Panc1 (cell line): Measurements from ENCODE around the gene TAF6. TPM values are rescaled to one million over a fixed set of nuclear protein-coding genes. Genes with fewer than 3 reads are reported as not detected.
A peak's percentile ranks its signal among the peaks of the same experiment; 100 is the strongest.

Experiments used
- ATAC-seq: fragments of 200-7000 bp; cut with Tn5 transposase; 2 replicates; pipeline ENCODE4 v1.9.1; 2020; ENCODE audit warnings: mild to moderate bottlenecking, moderate library complexity
- BruUV-seq: library from RNA; stranded (reverse); fragments of 400-500 nt; replicated peaks from 2 replicates; lab custom pipeline; 2021; lab: Mats Ljungman, UMichigan
- CTCF ChIA-PET: fragments of 300-600 bp; sonication (Branson Sonifier 250); formaldehyde crosslinking; loops from one replicate; lab custom pipeline; 2022; ENCODE audit warnings: antibody characterized with exemption; lab: Charles Lee
- POLR2A ChIA-PET: fragments of 300-600 bp; sonication (Branson Sonifier 250); formaldehyde crosslinking; loops from one replicate; lab custom pipeline; 2022; ENCODE audit warnings: antibody characterized with exemption; lab: Charles Lee
- DNase-seq: peaks from one replicate; pipeline ENCODE4 v3.0.0-alpha.2; 2010; ENCODE audit warnings: low read depth, low spot score
- H3K27ac ChIP-seq: 2 replicates; pipeline ENCODE4 v1.5.1; 2011; ENCODE audit warnings: mild to moderate bottlenecking, low read length, inconsistent platforms
- H3K27me3 ChIP-seq: fragments of 200-500 bp; sonication (Bioruptor generic); 2 replicates; pipeline ENCODE4 v1.6.0; 2014; ENCODE audit warnings: low read length, inconsistent platforms; ENCODE audit not compliant: control insufficient read depth, insufficient read depth
- H3K36me3 ChIP-seq: fragments of 200-500 bp; sonication (Bioruptor generic); 2 replicates; pipeline ENCODE4 v1.5.1; 2014; ENCODE audit warnings: inconsistent platforms, mild to moderate bottlenecking, low read length, moderate library complexity; ENCODE audit not compliant: control insufficient read depth, insufficient read depth
- H3K4me1 ChIP-seq: 2 replicates; pipeline ENCODE4 v1.5.1; 2011; ENCODE audit warnings: inconsistent platforms, mild to moderate bottlenecking, low read length, moderate library complexity; ENCODE audit not compliant: control insufficient read depth, insufficient read depth
- H3K4me3 ChIP-seq, 2 experiments: 2 replicates each; pipeline ENCODE4 v1.5.1; 2011 to 2012; ENCODE audit warnings: low read depth in 2 of 2, low read length in 2 of 2, mild to moderate bottlenecking in 2 of 2, inconsistent platforms in 1 of 2, moderate library complexity in 1 of 2
- H3K9me3 ChIP-seq: fragments of 200-500 bp; sonication (Bioruptor generic); 2 replicates; pipeline ENCODE4 v1.5.1; 2014; ENCODE audit warnings: low read depth, mild to moderate bottlenecking, inconsistent platforms, low read length, moderate library complexity; ENCODE audit not compliant: control insufficient read depth, insufficient read depth
- POLR2AphosphoS5 ChIP-seq: IDR thresholded peaks from 2 replicates; pipeline ENCODE4 v1.6.1; 2012; ENCODE audit warnings: mild to moderate bottlenecking, low read depth, low read length, moderate library complexity
- SIN3A ChIP-seq: IDR thresholded peaks from 2 replicates; pipeline ENCODE4 v1.6.1; 2012; ENCODE audit warnings: low read depth, mild to moderate bottlenecking, low read length, moderate library complexity, borderline replicate concordance; ENCODE audit not compliant: insufficient read depth
- TCF7L2 ChIP-seq: IDR thresholded peaks from 2 replicates; pipeline ENCODE4 v1.6.1; 2011; ENCODE audit warnings: mild to moderate bottlenecking, low read depth, low read length, inconsistent platforms
- in situ Hi-C: cut with HindIII; loops from 2 replicates; pipeline ENCODE4 v1.10.0; 2016; ENCODE audit warnings: low sequenced_read_pairs, low pct_unique_long_range_greater_than_20kb
- intact Hi-C: fragments of 100-400 bp; cut with micrococcal nuclease; formaldehyde crosslinking; loops from one replicate; pipeline ENCODE4 v1.10.0; 2022; ENCODE audit not compliant: unreplicated experiment
- total RNA-seq: library from RNA; stranded (reverse); gene quantifications from one replicate; pipeline ENCODE4 v1.2.1, GENCODE V29; 2021; ENCODE audit not compliant: unreplicated experiment
- TF ChIP-seq, protein P1 (sequence below): fragments of 450-650 bp; IDR thresholded peaks from 2 replicates; pipeline ENCODE4 v1.5.1; 2017; ENCODE audit warnings: mild to moderate bottlenecking
- TF ChIP-seq, protein P2 (sequence below), 2 experiments: IDR thresholded peaks; 2 replicates each; pipeline ENCODE4 v1.6.1; 2011 to 2012; ENCODE audit warnings: low read depth in 2 of 2, control low read depth in 1 of 2, low read length in 1 of 2, mild to moderate bottlenecking in 1 of 2, moderate library complexity in 1 of 2; ENCODE audit not compliant: insufficient read depth in 1 of 2

TAF6 gene
- total RNA-seq, 1 experiment from 2014 or later, result 92.3 TPM

DNA sequence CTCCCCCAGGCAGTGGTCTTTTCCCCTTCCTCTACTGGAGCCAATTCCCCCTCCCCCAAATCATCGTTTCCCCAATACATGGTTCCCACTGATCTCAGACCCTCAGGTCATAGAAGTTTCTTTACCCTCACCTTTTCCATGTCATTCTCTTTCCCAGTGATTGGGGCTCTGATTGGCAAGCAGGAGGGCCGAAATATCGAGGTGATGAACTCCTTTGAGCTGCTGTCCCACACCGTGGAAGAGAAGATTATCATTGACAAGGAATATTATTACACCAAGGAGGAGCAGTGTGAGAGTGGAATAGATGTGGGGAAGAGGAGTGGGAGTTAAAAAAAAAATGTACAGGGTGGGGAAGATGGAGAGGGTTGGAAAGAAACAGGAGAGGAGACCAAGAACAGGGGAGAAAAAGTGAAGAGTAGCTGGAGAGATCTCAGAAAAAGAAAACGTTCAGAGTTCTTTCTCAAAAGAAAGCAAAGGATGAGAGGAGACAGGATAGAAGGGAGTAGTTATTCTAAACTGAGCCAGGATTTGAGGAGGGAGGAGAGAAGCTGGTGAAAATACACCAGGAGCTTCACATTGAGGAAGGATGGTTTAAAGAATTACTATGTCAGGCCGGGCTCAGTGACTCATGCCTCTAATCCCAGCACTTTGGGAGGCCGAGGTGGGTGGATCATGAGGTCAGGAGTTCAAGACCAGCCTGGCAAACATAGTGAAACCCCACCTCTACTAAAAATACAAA, 29.5 kb downstream of the TAF6 start:
- Histone ChIP-seq H3K4me3 (peak overlapping the region; percentile 81 to 84), H3K27ac (peak overlapping the region; percentile 96), H3K36me3 (peaks cover 9% of the 10 kb centered on the region), H3K9me3 (no peaks in the 10 kb centered on the region), H3K27me3 (no peaks in the 10 kb centered on the region), H3K4me1 (peaks cover 30% of the 10 kb centered on the region)
- intact Hi-C loops, result loop anchor here (10.0 kb wide), 1 partner anchor 95 kb away; no protein-coding TSS in a partner anchor
- DNase-seq (no peak), ATAC-seq (no peak)
- in situ Hi-C loops, result no loop called here
- TF ChIP-seq, protein P1, sequence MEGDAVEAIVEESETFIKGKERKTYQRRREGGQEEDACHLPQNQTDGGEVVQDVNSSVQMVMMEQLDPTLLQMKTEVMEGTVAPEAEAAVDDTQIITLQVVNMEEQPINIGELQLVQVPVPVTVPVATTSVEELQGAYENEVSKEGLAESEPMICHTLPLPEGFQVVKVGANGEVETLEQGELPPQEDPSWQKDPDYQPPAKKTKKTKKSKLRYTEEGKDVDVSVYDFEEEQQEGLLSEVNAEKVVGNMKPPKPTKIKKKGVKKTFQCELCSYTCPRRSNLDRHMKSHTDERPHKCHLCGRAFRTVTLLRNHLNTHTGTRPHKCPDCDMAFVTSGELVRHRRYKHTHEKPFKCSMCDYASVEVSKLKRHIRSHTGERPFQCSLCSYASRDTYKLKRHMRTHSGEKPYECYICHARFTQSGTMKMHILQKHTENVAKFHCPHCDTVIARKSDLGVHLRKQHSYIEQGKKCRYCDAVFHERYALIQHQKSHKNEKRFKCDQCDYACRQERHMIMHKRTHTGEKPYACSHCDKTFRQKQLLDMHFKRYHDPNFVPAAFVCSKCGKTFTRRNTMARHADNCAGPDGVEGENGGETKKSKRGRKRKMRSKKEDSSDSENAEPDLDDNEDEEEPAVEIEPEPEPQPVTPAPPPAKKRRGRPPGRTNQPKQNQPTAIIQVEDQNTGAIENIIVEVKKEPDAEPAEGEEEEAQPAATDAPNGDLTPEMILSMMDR, result no peak
- TF ChIP-seq, protein P2, sequence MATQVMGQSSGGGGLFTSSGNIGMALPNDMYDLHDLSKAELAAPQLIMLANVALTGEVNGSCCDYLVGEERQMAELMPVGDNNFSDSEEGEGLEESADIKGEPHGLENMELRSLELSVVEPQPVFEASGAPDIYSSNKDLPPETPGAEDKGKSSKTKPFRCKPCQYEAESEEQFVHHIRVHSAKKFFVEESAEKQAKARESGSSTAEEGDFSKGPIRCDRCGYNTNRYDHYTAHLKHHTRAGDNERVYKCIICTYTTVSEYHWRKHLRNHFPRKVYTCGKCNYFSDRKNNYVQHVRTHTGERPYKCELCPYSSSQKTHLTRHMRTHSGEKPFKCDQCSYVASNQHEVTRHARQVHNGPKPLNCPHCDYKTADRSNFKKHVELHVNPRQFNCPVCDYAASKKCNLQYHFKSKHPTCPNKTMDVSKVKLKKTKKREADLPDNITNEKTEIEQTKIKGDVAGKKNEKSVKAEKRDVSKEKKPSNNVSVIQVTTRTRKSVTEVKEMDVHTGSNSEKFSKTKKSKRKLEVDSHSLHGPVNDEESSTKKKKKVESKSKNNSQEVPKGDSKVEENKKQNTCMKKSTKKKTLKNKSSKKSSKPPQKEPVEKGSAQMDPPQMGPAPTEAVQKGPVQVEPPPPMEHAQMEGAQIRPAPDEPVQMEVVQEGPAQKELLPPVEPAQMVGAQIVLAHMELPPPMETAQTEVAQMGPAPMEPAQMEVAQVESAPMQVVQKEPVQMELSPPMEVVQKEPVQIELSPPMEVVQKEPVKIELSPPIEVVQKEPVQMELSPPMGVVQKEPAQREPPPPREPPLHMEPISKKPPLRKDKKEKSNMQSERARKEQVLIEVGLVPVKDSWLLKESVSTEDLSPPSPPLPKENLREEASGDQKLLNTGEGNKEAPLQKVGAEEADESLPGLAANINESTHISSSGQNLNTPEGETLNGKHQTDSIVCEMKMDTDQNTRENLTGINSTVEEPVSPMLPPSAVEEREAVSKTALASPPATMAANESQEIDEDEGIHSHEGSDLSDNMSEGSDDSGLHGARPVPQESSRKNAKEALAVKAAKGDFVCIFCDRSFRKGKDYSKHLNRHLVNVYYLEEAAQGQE (IDR thresholded peaks at IDR 0.05; ENCODE audit: insufficient read depth in 1 of 2, low read depth in 2 of 2, low read length in 1 of 2), result no peak
- TF ChIP-seq TCF7L2, result no peak
- no peak for TF ChIP-seq POLR2AphosphoS5
- no peak for TF ChIP-seq SIN3A
- CTCF ChIA-PET, result no interaction called here
- BruUV-seq, result no TSS peak
- POLR2A ChIA-PET, result interaction anchor here (0.6 kb wide), 1 partner anchor 12 kb away, joined by 3 read pairs; the partner anchor contains the start of genes AP4M1 and MCM7

DNA sequence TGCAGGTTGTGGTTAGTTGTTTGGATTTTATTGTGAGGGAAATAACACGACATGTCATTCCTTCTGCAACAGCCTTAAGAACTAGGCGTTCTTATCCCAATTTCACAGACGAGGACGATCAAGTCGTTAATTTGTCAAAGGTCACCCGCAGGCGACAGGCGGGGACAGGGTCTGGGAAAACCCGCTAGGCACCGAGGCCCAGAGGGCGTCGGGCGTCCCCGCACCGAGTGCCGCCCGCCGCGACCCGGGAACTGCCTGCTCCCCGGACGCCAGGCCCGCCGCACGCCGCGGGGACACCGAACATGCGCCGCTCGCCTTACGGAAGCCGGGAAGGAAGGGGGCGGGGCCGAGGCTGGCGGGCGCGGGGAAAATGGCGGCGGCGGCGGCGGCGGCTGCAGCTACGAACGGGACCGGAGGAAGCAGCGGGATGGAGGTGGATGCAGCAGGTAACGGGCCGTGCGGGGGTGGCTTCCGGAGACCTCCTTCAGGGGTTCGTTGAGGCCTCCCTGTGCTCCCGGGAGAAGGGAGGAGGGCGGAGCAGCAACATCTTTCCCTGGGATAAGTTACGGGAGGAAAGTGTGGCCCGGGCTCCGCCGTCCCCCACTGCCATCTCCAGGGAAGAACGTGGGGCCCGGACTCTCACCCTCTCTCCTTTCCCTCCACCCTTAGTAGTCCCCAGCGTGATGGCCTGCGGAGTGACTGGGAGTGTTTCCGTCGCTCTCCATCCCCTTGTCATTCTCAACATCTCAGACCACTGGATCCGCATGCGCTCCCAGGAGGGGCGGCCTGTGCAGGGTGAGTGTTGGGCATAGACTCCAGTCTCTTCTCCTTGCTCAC, 30.3 kb downstream of the TAF6 start, which contains the start of gene COPS6:
Gene COPS6, plus strand, starts transcription at position 349 of the 837 bp plus-strand sequence. Its CDS starts 22 bp downstream, at position 371.
- Histone ChIP-seq H3K4me3 (peak within 1 kb of the TSS; percentile 81 to 84), H3K27me3 (no peaks in the 10 kb centered on the region), H3K4me1 (peaks cover 27% of the 10 kb centered on the region), H3K27ac (peak within 1 kb of the TSS; percentile 96), H3K9me3 (no peaks in the 10 kb centered on the region), H3K36me3 (peaks cover 3% of the 10 kb centered on the region)
- TF ChIP-seq, protein P2 (IDR thresholded peaks at IDR 0.05; ENCODE audit: insufficient read depth in 1 of 2, low read depth in 2 of 2, low read length in 1 of 2), result no peak
- TF ChIP-seq TCF7L2 (no peak), POLR2AphosphoS5 (peak; percentile 94), SIN3A (peak; percentile 82; the same call in 1 of the 2 replicates)
- TF ChIP-seq, protein P1, result no peak
- in situ Hi-C loops (no loop called here), intact Hi-C loops (loop anchor here (10.0 kb wide), 1 partner anchor 94 kb away; no protein-coding TSS in a partner anchor)
- CTCF ChIA-PET, result no interaction called here
- POLR2A ChIA-PET, result interaction anchor here (1.2 kb wide), 1 partner anchor 11 kb away, joined by 4 read pairs; no protein-coding TSS in a partner anchor
- BruUV-seq, result no TSS peak
- DNase-seq (no peak), ATAC-seq (peak; percentile 63)
